ENCODE data around the gene PXDN.

DNA sequence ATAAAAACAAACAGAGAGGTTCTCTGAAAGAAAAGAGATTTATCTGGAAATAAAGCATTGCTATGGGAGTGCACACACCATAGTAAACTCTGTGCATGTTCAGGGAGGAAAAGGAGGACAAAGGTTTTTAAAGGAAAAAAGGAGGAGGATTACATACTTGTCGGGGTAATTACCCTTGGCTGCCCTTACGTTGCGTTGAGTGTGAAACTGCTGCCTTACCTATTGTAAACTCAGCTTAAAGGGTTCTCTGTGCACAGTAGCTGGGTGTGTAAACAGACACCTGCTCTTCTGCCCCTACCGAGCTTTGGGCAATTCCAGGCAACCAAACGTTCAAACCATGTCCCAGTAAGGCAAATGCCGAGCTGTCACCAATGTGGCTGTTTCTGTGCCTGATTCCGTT, 29.6 kb upstream of the PXDN start:
- TF ChIP-seq CTCF (IDR thresholded peaks at IDR 0.05) = no peak
- TF ChIP-seq POLR2A (IDR thresholded peaks at IDR 0.05) = no peak
